DOHH2 (cell line): Measurements from ENCODE around the gene UBR3.
A peak's percentile ranks its signal among the peaks of the same experiment; 100 is the strongest.
"Not testable (repeated sequence)": the region's sequence is repeated elsewhere in the genome, so short reads cannot be mapped to it uniquely, and the experiment has no call there.

Experiments used
- H3F3A ChIP-seq: fragments of 200-600 bp; sonication (generic), shearing (Covaris generic); 2 replicates; pipeline ENCODE4 v1.6.0; 2016; ENCODE audit warnings: antibody characterized with exemption, mild to moderate bottlenecking; ENCODE audit not compliant: control insufficient read depth, insufficient read depth
- H3K27ac ChIP-seq: fragments of 200-600 bp; sonication (generic); 2 replicates; pipeline ENCODE4 v1.5.1; 2014; ENCODE audit warnings: low read depth, mild to moderate bottlenecking, low read length, moderate library complexity
- H3K27me3 ChIP-seq: fragments of 200-600 bp; sonication (generic); 2 replicates; pipeline ENCODE4 v1.6.1; 2014; ENCODE audit warnings: mild to moderate bottlenecking, low read length, mixed read lengths; ENCODE audit not compliant: control insufficient read depth
- H3K36me3 ChIP-seq: fragments of 200-600 bp; sonication (generic); 2 replicates; pipeline ENCODE4 v1.6.1; 2014; ENCODE audit warnings: mild to moderate bottlenecking, low read length, moderate library complexity, mixed read lengths; ENCODE audit not compliant: control insufficient read depth
- H3K4me1 ChIP-seq: fragments of 200-600 bp; sonication (generic); 2 replicates; pipeline ENCODE4 v1.6.1; 2014; ENCODE audit warnings: mild to moderate bottlenecking, low read length, mixed read lengths; ENCODE audit not compliant: control insufficient read depth
- H3K4me2 ChIP-seq: fragments of 200-600 bp; sonication (generic); 2 replicates; pipeline ENCODE4 v1.6.0; 2014; ENCODE audit warnings: mild to moderate bottlenecking, low read length, moderate library complexity
- H3K4me3 ChIP-seq: fragments of 200-600 bp; sonication (generic); 2 replicates; pipeline ENCODE4 v1.5.1; 2014; ENCODE audit warnings: mild to moderate bottlenecking, low read length, mixed read lengths
- H3K79me2 ChIP-seq: fragments of 200-600 bp; sonication (generic); 2 replicates; pipeline ENCODE4 v1.6.1; 2014; ENCODE audit warnings: mild to moderate bottlenecking, low read length, mixed read lengths; ENCODE audit not compliant: control insufficient read depth
- H3K9me2 ChIP-seq: fragments of 200-600 bp; sonication (generic); replicated peaks from 2 replicates; pipeline ENCODE4 v1.6.1; 2014; ENCODE audit warnings: mild to moderate bottlenecking, low read length, mixed read lengths; ENCODE audit not compliant: control insufficient read depth
- H3K9me3 ChIP-seq: fragments of 200-600 bp; sonication (generic); 2 replicates; pipeline ENCODE4 v1.6.1; 2014; ENCODE audit warnings: antibody characterized with exemption, low read length, mixed read lengths; ENCODE audit not compliant: control insufficient read depth, insufficient read depth
- H4K20me1 ChIP-seq: fragments of 200-600 bp; sonication (generic); 2 replicates; pipeline ENCODE4 v1.6.0; 2014; ENCODE audit warnings: low read depth, mild to moderate bottlenecking, antibody characterized with exemption, low read length, moderate library complexity; ENCODE audit not compliant: control insufficient read depth, insufficient read depth
- CTCF ChIP-seq: fragments of 200-600 bp; sonication (generic); IDR thresholded peaks from one replicate; pipeline ENCODE4 v1.5.1; 2014; ENCODE audit warnings: antibody characterized with exemption, mild to moderate bottlenecking, low read depth, low read length; ENCODE audit not compliant: poor library complexity, severe bottlenecking
- EZH2phosphoT487 ChIP-seq: fragments of 200-600 bp; sonication (generic); IDR thresholded peaks from 2 replicates; pipeline ENCODE4 v1.6.1; 2017; ENCODE audit warnings: borderline replicate concordance, mild to moderate bottlenecking, antibody characterized with exemption, low read length, moderate library complexity, mixed read lengths

UBR3 gene

GRCh38 chr2:169928463-169928864 lies 101.2 kb downstream of the UBR3 start:
- TF ChIP-seq CTCF: peak; percentile 70
- no peak for TF ChIP-seq EZH2phosphoT487
- Histone ChIP-seq H3K27me3 (no peaks in the 10 kb centered on the region), H3K9me2 (no peaks in the 10 kb centered on the region), H3K9me3 (no peaks in the 10 kb centered on the region), H3K36me3 (0 out of 2 replicates have a peak, but pooled peaks cover 4% of the 10 kb centered on the region), H3K4me3 (no peak overlapping the region), H3K79me2 (no peaks in the 10 kb centered on the region), H3K27ac (no peak overlapping the region), H3F3A (0 out of 2 replicates have a peak, but pooled peaks cover 7% of the 10 kb centered on the region), H3K4me1 (no peaks in the 10 kb centered on the region), H3K4me2 (no peak overlapping the region), H4K20me1 (no peaks in the 10 kb centered on the region)

- Histone ChIP-seq H3F3A (no peaks in the 10 kb centered on the region), H3K4me2 (no peak overlapping the region), H3K27me3 (no peaks in the 10 kb centered on the region), H3K9me3 (no peaks in the 10 kb centered on the region), H3K79me2 (no peaks in the 10 kb centered on the region), H3K4me3 (no peak overlapping the region), H3K27ac (no peak overlapping the region), H3K9me2 (no peaks in the 10 kb centered on the region), H3K36me3 (no peaks in the 10 kb centered on the region), H4K20me1 (no peaks in the 10 kb centered on the region), H3K4me1 (no peaks in the 10 kb centered on the region)
- TF ChIP-seq EZH2phosphoT487 (no peak), CTCF (peak; percentile 65)
These were observed 106.0 kb downstream of the UBR3 start for GRCh38 chr2:169933124-169933711.

GRCh38 chr2:169936652-169937051 lies 109.4 kb downstream of the UBR3 start:
- not testable (repeated sequence) for H3K4me3 ChIP-seq, H3K9me3 ChIP-seq, H3K9me2 ChIP-seq, H3K36me3 ChIP-seq, H3K4me2 ChIP-seq, H3K4me1 ChIP-seq, H3F3A ChIP-seq, H3K79me2 ChIP-seq, H3K27ac ChIP-seq, H4K20me1 ChIP-seq, H3K27me3 ChIP-seq

GRCh38 chr2:169945515-169945914 lies 118.3 kb downstream of the UBR3 start:
- Histone ChIP-seq H3K36me3 (peaks cover 21% of the 10 kb centered on the region), H3F3A (no peaks in the 10 kb centered on the region), H4K20me1 (no peaks in the 10 kb centered on the region)

More at GRCh38 chr2:169945515-169945914, 118.3 kb downstream of the UBR3 start:
- H3K4me2 ChIP-seq: no peak overlapping the region
- no peaks in the 10 kb centered on the region for H3K27me3 ChIP-seq
- H3K4me1 ChIP-seq: no peaks in the 10 kb centered on the region
- H3K79me2 ChIP-seq: no peaks in the 10 kb centered on the region
- H3K27ac ChIP-seq: no peak overlapping the region
- TF ChIP-seq EZH2phosphoT487 (no peak), CTCF (no peak)
- no peaks in the 10 kb centered on the region for H3K9me3 ChIP-seq
- H3K4me3 ChIP-seq: no peak overlapping the region
- H3K9me2 ChIP-seq: no peaks in the 10 kb centered on the region
